ACC112 (cell line): Measurements from ENCODE around the gene ANAPC2.

Source experiments
- H2AFZ ChIP-seq: fragments of 200-600 bp; sonication (generic); one replicate; pipeline ENCODE4 v1.6.0; 2017; ENCODE audit warnings: antibody characterized with exemption, low read length; ENCODE audit not compliant: unreplicated experiment
- H3K27ac ChIP-seq: fragments of 200-600 bp; sonication (generic); 2 replicates; pipeline ENCODE4 v1.5.1; 2014; ENCODE audit warnings: low read depth, mild to moderate bottlenecking, antibody characterized with exemption, low read length, moderate library complexity
- H3K27me3 ChIP-seq: fragments of 200-600 bp; sonication (generic); 2 replicates; pipeline ENCODE4 v1.6.1; 2014; ENCODE audit warnings: mild to moderate bottlenecking, antibody characterized with exemption, low read length, moderate library complexity, mixed read lengths; ENCODE audit not compliant: insufficient read depth
- H3K36me3 ChIP-seq: fragments of 200-600 bp; sonication (generic); 2 replicates; pipeline ENCODE4 v1.6.1; 2016; ENCODE audit warnings: mild to moderate bottlenecking, antibody characterized with exemption, low read length, moderate library complexity, mixed read lengths; ENCODE audit not compliant: insufficient read depth
- H3K4me1 ChIP-seq: fragments of 200-600 bp; sonication (generic); one replicate; pipeline ENCODE4 v1.6.1; 2016; ENCODE audit warnings: low read length, mixed read lengths; ENCODE audit not compliant: insufficient read depth, unreplicated experiment, control insufficient read depth
- H3K4me3 ChIP-seq: fragments of 200-600 bp; sonication (generic); 2 replicates; pipeline ENCODE4 v1.5.1; 2014; ENCODE audit warnings: mild to moderate bottlenecking, low read depth, low read length
- H3K79me2 ChIP-seq: fragments of 200-600 bp; sonication (generic); one replicate; pipeline ENCODE4 v1.6.0; 2016; ENCODE audit warnings: low read length; ENCODE audit not compliant: control insufficient read depth, unreplicated experiment, insufficient read depth

The ANAPC2 gene

GRCh38 chr9:137218754-137219271, 30.5 kb upstream of the ANAPC2 start:
- Histone ChIP-seq H2AFZ (no peak overlapping the region), H3K4me1 (peaks cover 34% of the 10 kb centered on the region), H3K4me3 (peak overlapping the region; percentile 39; the same call in 1 of the 2 replicates), H3K27me3 (no peaks in the 10 kb centered on the region), H3K79me2 (no peaks in the 10 kb centered on the region), H3K27ac (peak overlapping the region; percentile 22; the same call in 1 of the 2 replicates), H3K36me3 (no peaks in the 10 kb centered on the region)

- Histone ChIP-seq H3K27ac (peak overlapping the region; percentile 22; the same call in 1 of the 2 replicates), H3K36me3 (no peaks in the 10 kb centered on the region)
Observed at GRCh38 chr9:137218212-137218753, 29.9 kb upstream of the ANAPC2 start.

GRCh38 chr9:137217276-137218211, 29.2 kb upstream of the ANAPC2 start:
- H3K27ac ChIP-seq: no peak overlapping the region
- H3K36me3 ChIP-seq: no peaks in the 10 kb centered on the region
- no peaks in the 10 kb centered on the region for H3K27me3 ChIP-seq
- no peaks in the 10 kb centered on the region for H3K79me2 ChIP-seq
- H3K4me1 ChIP-seq: peaks cover 32% of the 10 kb centered on the region
- no peak overlapping the region for H3K4me3 ChIP-seq
- H2AFZ ChIP-seq: no peak overlapping the region

More at GRCh38 chr9:137218212-137218753, 29.9 kb upstream of the ANAPC2 start:
- Histone ChIP-seq H3K79me2 (no peaks in the 10 kb centered on the region), H3K4me3 (peak overlapping the region; percentile 39; the same call in 1 of the 2 replicates), H3K4me1 (peaks cover 37% of the 10 kb centered on the region), H3K27me3 (no peaks in the 10 kb centered on the region), H2AFZ (no peak overlapping the region)

GRCh38 chr9:137216188-137216965, 28.0 kb upstream of the ANAPC2 start:
- Histone ChIP-seq H2AFZ (no peak overlapping the region), H3K4me1 (peaks cover 29% of the 10 kb centered on the region), H3K27ac (no peak overlapping the region), H3K27me3 (no peaks in the 10 kb centered on the region), H3K79me2 (no peaks in the 10 kb centered on the region), H3K4me3 (no peak overlapping the region), H3K36me3 (no peaks in the 10 kb centered on the region)

GRCh38 chr9:137215196-137215986, 27.0 kb upstream of the ANAPC2 start:
- H3K4me3 ChIP-seq: no peak overlapping the region
- no peaks in the 10 kb centered on the region for H3K79me2 ChIP-seq
- H3K36me3 ChIP-seq: no peaks in the 10 kb centered on the region
- H3K27ac ChIP-seq: no peak overlapping the region
- H3K27me3 ChIP-seq: no peaks in the 10 kb centered on the region
- no peak overlapping the region for H2AFZ ChIP-seq
- H3K4me1 ChIP-seq: peaks cover 29% of the 10 kb centered on the region

- H3K4me1 ChIP-seq: peaks cover 29% of the 10 kb centered on the region
- H3K27ac ChIP-seq: no peak overlapping the region
- no peak overlapping the region for H3K4me3 ChIP-seq
- no peaks in the 10 kb centered on the region for H3K27me3 ChIP-seq
- no peaks in the 10 kb centered on the region for H3K36me3 ChIP-seq
- no peaks in the 10 kb centered on the region for H3K79me2 ChIP-seq
- no peak overlapping the region for H2AFZ ChIP-seq
Observed at GRCh38 chr9:137214620-137215019, 26.3 kb upstream of the ANAPC2 start.

- Histone ChIP-seq H3K4me3 (no peak overlapping the region), H2AFZ (no peak overlapping the region), H3K4me1 (peaks cover 21% of the 10 kb centered on the region), H3K27ac (peak overlapping the region; percentile 53), H3K79me2 (no peaks in the 10 kb centered on the region), H3K27me3 (no peaks in the 10 kb centered on the region), H3K36me3 (no peaks in the 10 kb centered on the region)
Observed at GRCh38 chr9:137213160-137214060, 25.1 kb upstream of the ANAPC2 start.

- Histone ChIP-seq H3K4me1 (peaks cover 15% of the 10 kb centered on the region), H3K4me3 (no peak overlapping the region), H2AFZ (no peak overlapping the region), H3K27ac (peak overlapping the region; percentile 26; the same call in 1 of the 2 replicates), H3K79me2 (peaks cover 2% of the 10 kb centered on the region), H3K36me3 (no peaks in the 10 kb centered on the region), H3K27me3 (no peaks in the 10 kb centered on the region)
Observed at GRCh38 chr9:137212520-137212919, 24.2 kb upstream of the ANAPC2 start.

- Histone ChIP-seq H2AFZ (no peak overlapping the region), H3K4me1 (peaks cover 5% of the 10 kb centered on the region), H3K27ac (no peak overlapping the region), H3K36me3 (no peaks in the 10 kb centered on the region), H3K4me3 (no peak overlapping the region), H3K79me2 (peaks cover 12% of the 10 kb centered on the region), H3K27me3 (no peaks in the 10 kb centered on the region)
Observed at GRCh38 chr9:137211532-137211931, 23.2 kb upstream of the ANAPC2 start.
